HAP-1 (cell line): ENCODE measurements around the gene TSPAN1.
"Not testable (repeated sequence)": the region's sequence is repeated elsewhere in the genome, so short reads cannot be mapped to it uniquely, and the experiment has no call there.

ENCODE experiments used
- DNase-seq, 2 experiments: peaks; one replicate each; pipeline ENCODE4 v3.0.0-alpha.2; 2016 to 2020; ENCODE audit warnings: low spot score in 2 of 2
- H3K27me3 ChIP-seq: fragments of 250-450 bp; sonication (Bioruptor Pico); 2 replicates; pipeline ENCODE4 v1.5.1; 2020; ENCODE audit warnings: low read depth, mild to moderate bottlenecking, moderate library complexity
- H3K36me3 ChIP-seq: fragments of 250-450 bp; sonication (Bioruptor Pico); replicated peaks from 2 replicates; pipeline ENCODE4 v1.5.1; 2020; ENCODE audit warnings: mild to moderate bottlenecking
- H3K4me1 ChIP-seq: fragments of 250-450 bp; sonication (Bioruptor Pico); 2 replicates; pipeline ENCODE4 v1.5.1; 2020; ENCODE audit warnings: mild to moderate bottlenecking
- H3K4me3 ChIP-seq: fragments of 250-450 bp; sonication (Bioruptor Pico); 2 replicates; pipeline ENCODE4 v1.5.1; 2020; ENCODE audit warnings: mild to moderate bottlenecking, moderate library complexity
- H3K9me3 ChIP-seq: fragments of 250-450 bp; sonication (Bioruptor Pico); 2 replicates; pipeline ENCODE4 v1.5.1; 2020; ENCODE audit warnings: mild to moderate bottlenecking, moderate library complexity
- in situ Hi-C: fragments of 300-500 bp; cut with MboI; formaldehyde crosslinking; loops from 3 replicates; pipeline ENCODE4 v1.14.3; 2020; ENCODE audit warnings: low sequenced_read_pairs, inconsistent platforms, mixed read lengths

The TSPAN1 gene

DNA sequence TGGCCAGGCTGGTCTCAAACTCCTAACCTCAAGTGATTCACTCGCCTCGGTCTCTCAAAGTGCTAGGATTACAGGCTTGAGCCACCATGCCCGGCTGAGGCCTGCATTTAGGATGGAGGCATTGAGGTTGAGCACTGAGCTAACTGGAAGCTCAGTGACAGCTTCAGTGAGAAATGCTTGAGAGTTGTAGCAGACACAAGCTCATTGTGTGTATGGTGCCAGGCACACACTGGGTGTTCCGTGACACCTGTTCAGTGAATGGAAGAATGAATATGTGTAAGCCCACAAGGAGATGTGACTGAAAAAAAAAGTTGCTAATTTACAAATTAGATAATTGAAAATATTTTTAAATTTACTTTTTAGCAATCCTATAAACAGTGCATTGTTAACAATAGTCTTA is 50.1 kb downstream of the TSPAN1 start:
- no peak overlapping the region for H3K4me3 ChIP-seq
- no peaks in the 10 kb centered on the region for H3K36me3 ChIP-seq
- H3K9me3 ChIP-seq: no peaks in the 10 kb centered on the region
- H3K4me1 ChIP-seq: peaks cover 11% of the 10 kb centered on the region
- DNase-seq: no peak
- no peaks in the 10 kb centered on the region for H3K27me3 ChIP-seq
- in situ Hi-C loops: no loop called here

DNA sequence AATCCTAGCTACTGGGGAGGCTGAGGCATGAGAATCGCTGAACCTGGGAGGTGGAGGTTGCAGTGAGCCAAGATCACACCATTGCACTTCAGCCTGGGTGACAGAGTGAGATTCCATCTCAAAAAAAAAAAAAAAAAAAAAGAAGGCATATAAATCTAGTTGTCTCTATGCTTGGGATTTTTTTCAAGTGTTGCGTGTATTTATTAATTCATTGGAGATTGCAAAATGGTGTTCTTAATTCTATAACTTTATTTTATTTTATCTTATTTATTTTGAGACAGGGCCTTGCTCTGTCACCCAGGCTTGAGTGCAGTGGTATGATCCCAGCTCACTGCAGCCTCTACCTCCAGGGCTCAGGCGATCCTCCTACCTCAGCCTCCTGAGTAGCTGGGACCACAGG is 56.3 kb downstream of the TSPAN1 start:
- H3K4me1 ChIP-seq, H3K27me3 ChIP-seq, in situ Hi-C loops, DNase-seq, H3K36me3 ChIP-seq, H3K4me3 ChIP-seq, H3K9me3 ChIP-seq: not testable (repeated sequence)
